GM23338 (cell line): Measurements from ENCODE around the gene NFX1. TPM values are rescaled to one million over a fixed set of nuclear protein-coding genes. Genes with fewer than 3 reads are reported as not detected.

Experiments
- ATAC-seq: fragments of 200-7000 bp; cut with Tn5 transposase; 3 replicates; pipeline ENCODE4 v1.9.1; 2020
- DNase-seq: peaks from one replicate; pipeline ENCODE4 v3.0.0-alpha.2; 2015; ENCODE audit warnings: low spot score
- H2AFZ ChIP-seq: fragments of 200-600 bp; sonication (generic); 2 replicates; pipeline ENCODE4 v1.8.0; 2016; ENCODE audit warnings: antibody characterized with exemption, mild to moderate bottlenecking, moderate library complexity
- H3F3A ChIP-seq: fragments of 200-600 bp; sonication (generic); replicated peaks from 2 replicates; pipeline ENCODE4 v1.8.0; 2017; ENCODE audit warnings: antibody characterized with exemption, mixed run types, low read depth
- H3K27ac ChIP-seq: fragments of 200-600 bp; sonication (generic); 2 replicates; pipeline ENCODE4 v1.6.1; 2016; ENCODE audit warnings: low read depth
- H3K27me3 ChIP-seq: fragments of 200-600 bp; sonication (generic); 2 replicates; pipeline ENCODE4 v1.8.0; 2016; ENCODE audit warnings: mild to moderate bottlenecking, mixed run types, moderate library complexity; ENCODE audit not compliant: insufficient read depth
- H3K36me3 ChIP-seq: fragments of 200-600 bp; sonication (generic); 2 replicates; pipeline ENCODE4 v1.8.0; 2016; ENCODE audit warnings: mild to moderate bottlenecking; ENCODE audit not compliant: insufficient read depth
- H3K4me1 ChIP-seq: fragments of 200-600 bp; sonication (generic); 2 replicates; pipeline ENCODE4 v1.8.0; 2016; ENCODE audit warnings: mild to moderate bottlenecking, moderate library complexity; ENCODE audit not compliant: insufficient read depth
- H3K4me2 ChIP-seq: fragments of 200-600 bp; sonication (generic); 2 replicates; pipeline ENCODE4 v1.7.1; 2017; ENCODE audit warnings: mixed run types
- H3K4me3 ChIP-seq: fragments of 200-600 bp; sonication (generic); 2 replicates; pipeline ENCODE4 v1.6.1; 2016; ENCODE audit warnings: mixed run types
- H3K79me2 ChIP-seq: fragments of 200-600 bp; sonication (generic); replicated peaks from 2 replicates; pipeline ENCODE4 v1.8.0; 2017; ENCODE audit warnings: mild to moderate bottlenecking; ENCODE audit not compliant: insufficient read depth
- H3K9me2 ChIP-seq: fragments of 200-600 bp; sonication (generic); 2 replicates; pipeline ENCODE4 v1.8.0; 2017; ENCODE audit not compliant: insufficient read depth
- H4K20me1 ChIP-seq: fragments of 200-600 bp; sonication (generic); replicated peaks from 2 replicates; pipeline ENCODE4 v1.8.0; 2017; ENCODE audit warnings: mild to moderate bottlenecking; ENCODE audit not compliant: insufficient read depth
- H3K27ac Mint-ChIP-seq: 2 replicates; pipeline ENCODE4 v1.8.0; 2020; ENCODE audit warnings: inconsistent platforms, mild to moderate bottlenecking, moderate library complexity, mixed read lengths
- H3K27me3 Mint-ChIP-seq: 3 replicates; pipeline ENCODE4 v1.8.0; 2022; ENCODE audit warnings: low read depth, mild to moderate bottlenecking, moderate library complexity, mixed read lengths, inconsistent platforms; ENCODE audit not compliant: insufficient read depth, poor library complexity
- H3K36me3 Mint-ChIP-seq: 3 replicates; pipeline ENCODE4 v1.8.0; 2021; ENCODE audit warnings: low read depth, mild to moderate bottlenecking, inconsistent platforms, moderate library complexity, mixed read lengths
- H3K4me1 Mint-ChIP-seq: 3 replicates; pipeline ENCODE4 v1.8.0; 2020; ENCODE audit warnings: mild to moderate bottlenecking, inconsistent platforms, mixed read lengths
- H3K4me3 Mint-ChIP-seq: 3 replicates; pipeline ENCODE4 v1.8.0; 2021; ENCODE audit warnings: moderate library complexity, mild to moderate bottlenecking, inconsistent platforms, mixed read lengths
- H3K9me3 Mint-ChIP-seq: 3 replicates; pipeline ENCODE4 v1.8.0; 2020; ENCODE audit warnings: moderate library complexity, mild to moderate bottlenecking, inconsistent platforms, mixed read lengths
- CTCF ChIP-seq, 2 experiments: fragments of 200-600 bp in 1 of 2; sonication (generic) in 1 of 2; conservative IDR thresholded peaks; 2 replicates each; pipeline versions ENCODE4 v1.5.1 to v1.6.1; 2016 to 2017; ENCODE audit warnings: antibody characterized with exemption in 2 of 2, low read depth in 2 of 2, mild to moderate bottlenecking in 2 of 2, moderate library complexity in 1 of 2
- EZH2 ChIP-seq: fragments of 200-600 bp; sonication (generic); IDR thresholded peaks from one replicate; pipeline ENCODE4 v1.8.0; 2017; ENCODE audit warnings: antibody characterized with exemption, mild to moderate bottlenecking, low read depth; ENCODE audit not compliant: unreplicated experiment
- EZH2phosphoT487 ChIP-seq: fragments of 200-600 bp; sonication (generic); IDR thresholded peaks from one replicate; pipeline ENCODE4 v1.8.1; 2018; ENCODE audit warnings: antibody characterized with exemption; ENCODE audit not compliant: unreplicated experiment
- JUNB ChIP-seq: IDR thresholded peaks from one replicate; pipeline ENCODE4 v1.6.1; 2016; ENCODE audit warnings: antibody characterized with exemption; ENCODE audit not compliant: unreplicated experiment
- REST ChIP-seq: IDR thresholded peaks from one replicate; pipeline ENCODE4 v1.6.1; 2018; ENCODE audit warnings: antibody characterized with exemption; ENCODE audit not compliant: unreplicated experiment
- STAT1 ChIP-seq: IDR thresholded peaks from one replicate; pipeline ENCODE4 v1.6.1; 2016; ENCODE audit warnings: antibody characterized with exemption; ENCODE audit not compliant: unreplicated experiment
- ZNF331 ChIP-seq: fragments of 250-450 bp; sonication (Bioruptor Pico); IDR thresholded peaks from 2 replicates; pipeline ENCODE4 v1.5.0; 2020; ENCODE audit warnings: low read depth, mild to moderate bottlenecking, moderate library complexity
- ZNF462 ChIP-seq: fragments of 250-450 bp; sonication (Bioruptor Pico); IDR thresholded peaks from 2 replicates; pipeline ENCODE4 v1.5.0; 2020; ENCODE audit warnings: mild to moderate bottlenecking, moderate library complexity
- polyA plus RNA-seq: library from polyadenylated mRNA; unstranded; fragments of >200 nt; fragmentation: Nextera tagmentation; extraction: Ambion mirVana; gene quantifications from 2 replicates; pipeline ENCODE4 v1.2.1, GENCODE V29; 2016
- total RNA-seq: library from RNA; depleted of rRNA; stranded (reverse); fragments of >200 nt; shearing (Covaris generic); gene quantifications from 2 replicates; pipeline ENCODE4 v1.2.3, GENCODE V29; 2014

Gene NFX1
- total and polyA plus RNA-seq, 2 experiments from 2014 or later = 13.9 to 26.1 TPM

GRCh38 chr9:33379666-33380389, 89.5 kb downstream of the NFX1 start:
- H3K27ac Mint-ChIP-seq = no peak overlapping the region
- DNase-seq = no peak
- H3K9me3 Mint-ChIP-seq = no peaks in the 10 kb centered on the region; the same call in 1 of the 3 replicates
- no peak for ATAC-seq
- no peak overlapping the region for H3K4me3 Mint-ChIP-seq
- Histone ChIP-seq H3K4me2 (no peak overlapping the region), H3K27me3 (no peaks in the 10 kb centered on the region), H4K20me1 (no peaks in the 10 kb centered on the region), H3K36me3 (no peaks in the 10 kb centered on the region), H3K27ac (no peak overlapping the region), H3K9me2 (no peaks in the 10 kb centered on the region), H3K4me1 (peaks cover 6% of the 10 kb centered on the region), H3K4me3 (no peak overlapping the region), H3K79me2 (no peaks in the 10 kb centered on the region), H3F3A (no peaks in the 10 kb centered on the region; the same call in 1 of the 2 replicates), H2AFZ (no peak overlapping the region)
- peaks cover 34% of the 10 kb centered on the region for H3K4me1 Mint-ChIP-seq
- TF ChIP-seq ZNF331 (CRISPR knock-in tag) (no peak), ZNF462 (CRISPR knock-in tag) (no peak), JUNB (no peak), EZH2phosphoT487 (no peak), EZH2 (no peak), CTCF (conservative IDR thresholded peaks at IDR 0.05; ENCODE audit: low read depth in 2 of 2) (no peak), STAT1 (no peak), REST (no peak)
- no peaks in the 10 kb centered on the region; the same call in 2 of the 3 replicates for H3K36me3 Mint-ChIP-seq
- H3K27me3 Mint-ChIP-seq = peaks cover 24% of the 10 kb centered on the region
